Measurements from ENCODE around the gene LENG8. TPM values are rescaled to one million over a fixed set of nuclear protein-coding genes. Genes with fewer than 3 reads are reported as not detected.
A peak's percentile ranks its signal among the peaks of the same experiment; 100 is the strongest.

The LENG8 gene
- total RNA-seq, 3 donors from 2014 or later, result 138 to 157 (median 145) TPM

DNA sequence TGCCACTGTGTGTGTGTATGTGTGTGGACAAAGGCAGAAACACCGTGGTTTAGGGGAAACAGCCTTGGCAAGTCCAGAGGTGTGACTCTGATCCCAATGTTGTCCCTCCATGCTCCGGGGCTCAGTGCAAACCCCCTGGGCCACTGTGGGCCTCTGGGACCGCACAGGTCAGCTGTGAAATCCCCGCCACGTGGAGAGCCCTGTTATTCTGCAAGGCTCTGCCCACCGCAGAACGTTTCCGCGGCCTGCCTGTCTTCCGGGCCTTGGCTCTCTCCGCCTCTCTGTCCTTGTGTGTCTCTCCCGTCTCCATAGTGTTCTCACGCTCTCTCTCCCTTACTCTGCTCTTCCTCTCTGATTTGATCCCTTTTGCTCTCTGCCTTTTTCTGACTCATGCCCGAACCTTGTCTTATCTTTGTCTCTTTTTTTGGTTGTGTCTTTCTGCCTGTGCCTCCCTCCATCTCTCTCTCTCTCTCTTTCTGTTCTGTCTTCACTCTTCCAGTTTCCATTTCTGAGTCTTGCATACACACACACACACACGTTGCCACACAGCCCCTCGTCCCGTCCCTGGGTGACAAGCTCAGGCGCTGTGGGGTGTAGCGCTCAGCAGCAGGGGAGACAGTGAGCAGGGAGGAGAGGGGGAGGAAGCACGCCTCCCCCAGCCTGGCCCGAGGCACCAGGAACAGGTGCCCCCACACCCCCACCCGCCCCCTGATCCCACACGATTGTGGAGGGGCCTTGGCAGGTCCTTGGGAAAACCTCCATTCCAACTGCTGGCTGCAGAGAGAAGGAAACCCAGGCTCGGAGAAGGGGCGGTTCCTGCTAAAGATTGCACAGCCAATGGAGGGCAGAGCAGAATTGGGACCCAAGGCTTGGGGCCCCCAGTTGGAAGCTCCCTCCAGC is 30.7 kb upstream of the LENG8 start:
- Mint-ChIP-seq H3K4me3 (peak overlapping the region; percentile 70), H3K36me3 (ENCODE audit: insufficient read depth) (no peaks in the 10 kb centered on the region), H3K27me3 (ENCODE audit: low read depth) (peaks cover 52% of the 10 kb centered on the region), H3K4me1 (ENCODE audit: low read depth) (peaks cover 22% of the 10 kb centered on the region), H3K9me3 (no peaks in the 10 kb centered on the region)
- DNase-seq (no peak), ATAC-seq (peak; percentile 40 to 52)

GRCh38 chr19:54418930-54419800 is 29.8 kb upstream of the LENG8 start:
- Mint-ChIP-seq H3K36me3 (ENCODE audit: insufficient read depth) (no peaks in the 10 kb centered on the region), H3K9me3 (no peaks in the 10 kb centered on the region), H3K4me1 (ENCODE audit: low read depth) (peaks cover 22% of the 10 kb centered on the region), H3K27me3 (ENCODE audit: low read depth) (peaks cover 48% of the 10 kb centered on the region), H3K4me3 (no peak overlapping the region)
- ATAC-seq, result no peak
- DNase-seq, result no peak

- peaks cover 18% of the 10 kb centered on the region for H3K4me1 Mint-ChIP-seq (ENCODE audit: low read depth)
- H3K27me3 Mint-ChIP-seq (ENCODE audit: low read depth), result peaks cover 48% of the 10 kb centered on the region
- ATAC-seq, result no peak
Observed at GRCh38 chr19:54420068-54420382, 29.0 kb upstream of the LENG8 start.

GRCh38 chr19:54420383-54421168 is 28.4 kb upstream of the LENG8 start:
- no peak for DNase-seq
- Mint-ChIP-seq H3K36me3 (ENCODE audit: insufficient read depth) (no peaks in the 10 kb centered on the region), H3K4me1 (ENCODE audit: low read depth) (peaks cover 17% of the 10 kb centered on the region), H3K9me3 (no peaks in the 10 kb centered on the region), H3K27me3 (ENCODE audit: low read depth) (peaks cover 48% of the 10 kb centered on the region), H3K4me3 (no peak overlapping the region)
- ATAC-seq, result no peak

More at GRCh38 chr19:54420068-54420382, 29.0 kb upstream of the LENG8 start:
- no peaks in the 10 kb centered on the region for H3K36me3 Mint-ChIP-seq (ENCODE audit: insufficient read depth)
- H3K9me3 Mint-ChIP-seq, result no peaks in the 10 kb centered on the region
- DNase-seq, result no peak
- H3K4me3 Mint-ChIP-seq, result no peak overlapping the region

DNA sequence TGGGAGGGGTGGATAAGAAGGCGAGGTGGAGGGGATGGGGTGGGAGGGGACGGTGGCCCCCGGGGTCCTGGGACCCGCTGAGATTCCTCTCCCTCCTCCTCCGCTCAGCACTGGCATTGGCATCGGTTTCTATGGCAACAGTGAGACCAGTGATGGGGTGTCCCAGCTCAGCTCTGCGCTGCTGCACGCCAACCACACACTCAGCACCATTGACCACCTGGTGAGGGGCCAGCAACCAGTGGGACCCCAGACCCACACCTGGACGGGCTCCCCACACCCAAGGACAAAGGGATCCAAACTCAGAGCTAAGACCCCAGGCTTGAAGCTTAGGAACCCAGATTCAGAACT is 27.9 kb upstream of the LENG8 start:
- ATAC-seq, result no peak
- H3K4me1 Mint-ChIP-seq (ENCODE audit: low read depth), result peaks cover 15% of the 10 kb centered on the region
- H3K4me3 Mint-ChIP-seq, result no peak overlapping the region
- no peaks in the 10 kb centered on the region for H3K9me3 Mint-ChIP-seq
- peaks cover 49% of the 10 kb centered on the region for H3K27me3 Mint-ChIP-seq (ENCODE audit: low read depth)
- no peak for DNase-seq
- H3K36me3 Mint-ChIP-seq (ENCODE audit: insufficient read depth), result no peaks in the 10 kb centered on the region

DNA sequence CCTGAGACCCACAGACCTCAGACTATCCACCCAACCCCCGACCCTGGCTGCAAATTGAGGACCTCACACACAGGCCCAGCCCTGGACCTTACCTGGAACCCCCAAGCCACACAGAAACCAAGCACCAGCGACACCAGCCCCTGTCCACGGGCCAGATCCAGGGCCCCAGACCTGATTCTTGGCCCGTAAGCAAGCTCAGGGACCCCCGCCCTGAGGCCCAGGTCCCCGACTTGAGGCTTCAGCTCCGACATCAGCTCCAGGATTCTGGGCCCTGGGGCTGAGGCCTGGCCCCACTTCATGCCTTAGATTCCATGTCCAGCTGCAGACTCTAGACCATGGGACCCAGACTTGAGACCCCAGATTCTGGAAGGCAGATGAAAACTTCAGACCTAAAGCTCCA is 27.5 kb upstream of the LENG8 start:
- DNase-seq, result no peak
- no peak overlapping the region for H3K4me3 Mint-ChIP-seq
- H3K4me1 Mint-ChIP-seq (ENCODE audit: low read depth), result peaks cover 15% of the 10 kb centered on the region
- no peaks in the 10 kb centered on the region for H3K36me3 Mint-ChIP-seq (ENCODE audit: insufficient read depth)
- H3K27me3 Mint-ChIP-seq (ENCODE audit: low read depth), result peaks cover 52% of the 10 kb centered on the region
- H3K9me3 Mint-ChIP-seq, result no peaks in the 10 kb centered on the region
- no peak for ATAC-seq

DNA sequence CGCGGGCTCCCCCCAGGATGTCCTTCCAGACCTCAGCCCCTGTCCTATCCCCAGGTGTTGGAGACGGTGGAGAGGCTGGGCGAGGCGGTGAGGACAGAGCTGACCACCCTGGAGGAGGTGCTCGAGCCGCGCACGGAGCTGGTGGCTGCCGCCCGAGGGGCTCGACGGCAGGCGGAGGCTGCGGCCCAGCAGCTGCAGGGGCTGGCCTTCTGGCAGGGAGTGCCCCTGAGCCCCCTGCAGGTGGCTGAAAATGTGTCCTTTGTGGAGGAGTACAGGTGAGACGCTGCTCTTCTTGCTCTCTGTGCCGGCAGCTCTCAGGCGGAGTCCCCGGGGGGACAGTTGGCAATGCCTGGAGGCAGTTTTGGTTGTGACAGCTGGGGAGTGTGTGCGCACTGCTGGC is 26.9 kb upstream of the LENG8 start:
- Mint-ChIP-seq H3K36me3 (ENCODE audit: insufficient read depth) (no peaks in the 10 kb centered on the region), H3K27me3 (ENCODE audit: low read depth) (peaks cover 55% of the 10 kb centered on the region), H3K9me3 (no peaks in the 10 kb centered on the region), H3K4me3 (no peak overlapping the region), H3K4me1 (ENCODE audit: low read depth) (peaks cover 13% of the 10 kb centered on the region)
- DNase-seq (no peak), ATAC-seq (no peak)

GRCh38 chr19:54424201-54424600 is 24.8 kb upstream of the LENG8 start:
- ATAC-seq (no peak), DNase-seq (no peak)
- H3K4me3 Mint-ChIP-seq, result no peak overlapping the region
- no peaks in the 10 kb centered on the region for H3K36me3 Mint-ChIP-seq (ENCODE audit: insufficient read depth)
- H3K27me3 Mint-ChIP-seq (ENCODE audit: low read depth), result peaks cover 49% of the 10 kb centered on the region
- no peaks in the 10 kb centered on the region for H3K9me3 Mint-ChIP-seq
- H3K4me1 Mint-ChIP-seq (ENCODE audit: low read depth), result peaks cover under 1% of the 10 kb centered on the region

DNA sequence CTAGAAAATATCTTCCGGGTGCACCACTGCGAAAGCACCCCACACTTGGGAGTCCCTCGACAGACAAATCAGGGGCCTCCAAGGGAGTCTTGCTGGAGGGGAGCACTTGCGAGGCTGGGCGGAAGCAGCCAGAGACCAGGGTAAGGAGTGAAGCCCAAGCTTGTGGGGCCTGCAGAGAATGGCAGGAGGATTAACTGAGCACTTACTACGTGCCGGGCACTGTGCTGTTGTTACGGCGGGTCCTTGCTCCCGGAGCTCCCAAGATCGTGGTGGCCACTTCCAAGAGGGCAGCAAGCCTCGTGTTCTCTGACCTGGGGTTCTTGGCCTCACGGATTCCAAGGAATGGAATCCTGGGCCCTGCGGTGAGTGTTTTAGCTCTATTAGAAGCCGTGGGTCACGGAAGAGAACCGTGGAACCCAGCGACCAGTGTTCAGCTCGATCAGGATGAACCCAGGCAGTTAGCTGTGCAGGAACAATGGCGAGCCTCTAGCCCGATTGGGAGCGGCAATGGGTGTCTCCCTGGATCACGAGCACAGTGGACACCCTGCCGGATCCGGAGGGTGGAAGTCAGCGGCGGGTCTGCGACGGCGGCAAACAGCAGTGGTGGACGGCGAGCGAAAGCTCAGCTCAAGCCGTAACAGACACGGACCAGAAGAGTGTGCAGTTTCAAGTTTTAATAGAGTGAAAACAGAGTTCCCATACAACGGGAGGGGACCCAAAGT is 24.2 kb upstream of the LENG8 start:
- ATAC-seq (no peak), DNase-seq (no peak)
- Mint-ChIP-seq H3K4me1 (ENCODE audit: low read depth) (peaks cover 2% of the 10 kb centered on the region), H3K9me3 (no peaks in the 10 kb centered on the region), H3K36me3 (ENCODE audit: insufficient read depth) (no peaks in the 10 kb centered on the region), H3K27me3 (ENCODE audit: low read depth) (peaks cover 45% of the 10 kb centered on the region), H3K4me3 (no peak overlapping the region)

DNA sequence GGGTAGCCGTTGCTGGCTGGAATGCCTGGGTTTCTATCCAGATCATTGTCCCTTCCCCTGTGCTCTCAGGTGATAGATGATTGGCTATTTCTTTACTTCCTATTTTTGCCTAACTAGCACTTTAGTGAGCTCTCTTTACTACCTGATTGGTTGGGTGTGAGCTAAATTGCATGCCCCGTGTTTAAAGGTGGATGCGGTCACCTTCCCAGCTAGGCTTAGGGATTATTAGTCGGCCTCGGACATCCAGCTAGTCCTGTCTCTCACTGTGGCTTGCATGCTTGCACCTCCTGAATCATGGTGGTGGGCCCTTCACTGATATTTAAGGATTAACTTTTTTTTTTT is 23.6 kb upstream of the LENG8 start:
- Mint-ChIP-seq H3K36me3 (ENCODE audit: insufficient read depth) (no peaks in the 10 kb centered on the region), H3K27me3 (ENCODE audit: low read depth) (peaks cover 44% of the 10 kb centered on the region), H3K4me3 (no peak overlapping the region), H3K9me3 (no peaks in the 10 kb centered on the region), H3K4me1 (ENCODE audit: low read depth) (peaks cover 2% of the 10 kb centered on the region)
- no peak for DNase-seq
- ATAC-seq, result no peak

DNA sequence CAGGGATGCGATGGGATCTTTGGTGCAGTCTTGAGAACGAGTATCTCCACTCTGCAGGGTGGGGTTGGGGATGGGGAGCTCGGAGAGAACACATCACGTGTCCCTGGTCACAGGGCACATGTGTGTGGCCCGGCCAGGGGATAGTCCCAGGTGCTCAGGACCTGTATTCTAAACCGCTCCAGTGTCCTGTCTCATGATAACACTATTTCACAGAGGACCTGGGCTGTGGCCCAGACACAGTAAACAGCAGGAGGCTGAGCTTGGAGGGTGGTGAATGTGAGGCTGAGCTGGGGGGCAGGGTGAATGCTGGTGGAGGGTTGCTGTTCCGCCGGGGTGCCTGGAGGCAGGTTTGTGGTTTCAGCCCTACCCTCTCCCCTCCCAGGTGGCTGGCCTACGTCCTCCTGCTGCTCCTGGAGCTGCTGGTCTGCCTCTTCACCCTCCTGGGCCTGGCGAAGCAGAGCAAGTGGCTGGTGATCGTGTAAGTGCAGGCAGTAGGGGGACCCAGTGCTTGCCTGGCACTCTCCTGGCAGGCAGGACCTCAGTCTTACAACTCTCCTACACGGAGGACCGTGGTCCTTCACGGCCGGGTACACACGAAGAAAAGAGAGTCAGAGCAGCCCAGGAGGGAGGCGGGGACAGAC is 22.6 kb upstream of the LENG8 start:
- ATAC-seq, result no peak
- DNase-seq, result no peak
- Mint-ChIP-seq H3K27me3 (ENCODE audit: low read depth) (peaks cover 41% of the 10 kb centered on the region), H3K4me3 (no peak overlapping the region), H3K4me1 (ENCODE audit: low read depth) (peaks cover 5% of the 10 kb centered on the region), H3K36me3 (ENCODE audit: insufficient read depth) (no peaks in the 10 kb centered on the region), H3K9me3 (no peaks in the 10 kb centered on the region)

- ATAC-seq, result no peak
- DNase-seq, result no peak
- peaks cover 40% of the 10 kb centered on the region for H3K27me3 Mint-ChIP-seq (ENCODE audit: low read depth)
- H3K4me1 Mint-ChIP-seq (ENCODE audit: low read depth), result peaks cover 5% of the 10 kb centered on the region
- no peak overlapping the region for H3K4me3 Mint-ChIP-seq
- no peaks in the 10 kb centered on the region for H3K36me3 Mint-ChIP-seq (ENCODE audit: insufficient read depth)
- H3K9me3 Mint-ChIP-seq, result no peaks in the 10 kb centered on the region
Observed at GRCh38 chr19:54427586-54427985, 21.4 kb upstream of the LENG8 start.

- Mint-ChIP-seq H3K4me3 (no peak overlapping the region), H3K27me3 (ENCODE audit: low read depth) (peaks cover 34% of the 10 kb centered on the region), H3K9me3 (no peaks in the 10 kb centered on the region), H3K36me3 (ENCODE audit: insufficient read depth) (no peaks in the 10 kb centered on the region), H3K4me1 (ENCODE audit: low read depth) (peaks cover 5% of the 10 kb centered on the region)
- DNase-seq (no peak), ATAC-seq (no peak)
Observed at GRCh38 chr19:54428323-54429175, 20.4 kb upstream of the LENG8 start.

Measured in activated T-cell treated with anti-CD3 and anti-CD28 coated beads, Interleukin-2, amount 50 U/mL, for 4 hours (primary cell).